Measurements from ENCODE around the gene ATF5.

Gene ATF5

GRCh38 chr19:49921871-49922795 lies 6.9 kb upstream of the ATF5 start:
- peak; percentile 86 for DNase-seq
- no peak overlapping the region for H2AK5ac ChIP-seq (ENCODE audit: low read length, severe bottlenecking)
- H3K27me3 ChIP-seq (ENCODE audit: control insufficient read depth in 1 of 2, insufficient read depth in 1 of 2, low read length in 2 of 2): no peaks in the 10 kb centered on the region
- H3K14ac ChIP-seq (ENCODE audit: low read length in 2 of 2): no peak overlapping the region
- H3K9ac ChIP-seq (ENCODE audit: low read length): peak overlapping the region; percentile 50
- H3K4ac ChIP-seq (ENCODE audit: low read depth in 1 of 2, low read length in 2 of 2): peak overlapping the region in 1 of 2 experiments; percentile 40
- H3K4me2 ChIP-seq (ENCODE audit: low read length, poor library complexity, severe bottlenecking): no peak overlapping the region
- no peak overlapping the region for H3K4me3 ChIP-seq (ENCODE audit: insufficient read depth in 1 of 2, low read depth in 1 of 2, low read length in 2 of 2)
- peak overlapping the region in 1 of 2 experiments; percentile 48 for H3K18ac ChIP-seq (ENCODE audit: low read depth in 1 of 2, low read length in 2 of 2)
- H2AFZ ChIP-seq (ENCODE audit: low read depth, low read length): no peak overlapping the region
- no peaks in the 10 kb centered on the region for H3K9me3 ChIP-seq (ENCODE audit: control insufficient read depth, low read length)
- no peak overlapping the region for H3K27ac ChIP-seq (ENCODE audit: low read length, poor library complexity, severe bottlenecking)
- no peak overlapping the region for H2BK15ac ChIP-seq (ENCODE audit: low read depth, poor library complexity, severe bottlenecking)
- WGBS: 81% methylated on average over 21 of the region's 22 CpGs
- peaks cover 62 to 64% of the 10 kb centered on the region in 2 experiments for H3K36me3 ChIP-seq (ENCODE audit: control insufficient read depth in 1 of 2, insufficient read depth in 2 of 2, low read depth in 1 of 2, low read length in 2 of 2)
- no peak overlapping the region for H4K91ac ChIP-seq (ENCODE audit: low read length)
- no peak overlapping the region for H2BK120ac ChIP-seq (ENCODE audit: low read depth, low read length)
- H3K79me1 ChIP-seq (replicated peaks; ENCODE audit: low read length, poor library complexity, severe bottlenecking): peaks cover 19% of the 10 kb centered on the region
- peaks cover 23% of the 10 kb centered on the region for H3K4me1 ChIP-seq (ENCODE audit: control insufficient read depth, insufficient read depth, low read depth, low read length)
- no peak overlapping the region for H2BK12ac ChIP-seq (ENCODE audit: low read length in 2 of 2)
- no peak overlapping the region for H2BK5ac ChIP-seq (ENCODE audit: low read depth, low read length, poor library complexity, severe bottlenecking)
- peak overlapping the region; percentile 29 for H4K8ac ChIP-seq (ENCODE audit: low read length)
- H3K23ac ChIP-seq (ENCODE audit: low read length in 2 of 2): peak overlapping the region in 1 of 2 experiments; percentile 30

- H3K27ac ChIP-seq (ENCODE audit: low read length, poor library complexity, severe bottlenecking): no peak overlapping the region
- 96% methylated on average over 30 of the region's 31 CpGs for WGBS
Observed at GRCh38 chr19:49923055-49924003, 5.7 kb upstream of the ATF5 start.

DNA sequence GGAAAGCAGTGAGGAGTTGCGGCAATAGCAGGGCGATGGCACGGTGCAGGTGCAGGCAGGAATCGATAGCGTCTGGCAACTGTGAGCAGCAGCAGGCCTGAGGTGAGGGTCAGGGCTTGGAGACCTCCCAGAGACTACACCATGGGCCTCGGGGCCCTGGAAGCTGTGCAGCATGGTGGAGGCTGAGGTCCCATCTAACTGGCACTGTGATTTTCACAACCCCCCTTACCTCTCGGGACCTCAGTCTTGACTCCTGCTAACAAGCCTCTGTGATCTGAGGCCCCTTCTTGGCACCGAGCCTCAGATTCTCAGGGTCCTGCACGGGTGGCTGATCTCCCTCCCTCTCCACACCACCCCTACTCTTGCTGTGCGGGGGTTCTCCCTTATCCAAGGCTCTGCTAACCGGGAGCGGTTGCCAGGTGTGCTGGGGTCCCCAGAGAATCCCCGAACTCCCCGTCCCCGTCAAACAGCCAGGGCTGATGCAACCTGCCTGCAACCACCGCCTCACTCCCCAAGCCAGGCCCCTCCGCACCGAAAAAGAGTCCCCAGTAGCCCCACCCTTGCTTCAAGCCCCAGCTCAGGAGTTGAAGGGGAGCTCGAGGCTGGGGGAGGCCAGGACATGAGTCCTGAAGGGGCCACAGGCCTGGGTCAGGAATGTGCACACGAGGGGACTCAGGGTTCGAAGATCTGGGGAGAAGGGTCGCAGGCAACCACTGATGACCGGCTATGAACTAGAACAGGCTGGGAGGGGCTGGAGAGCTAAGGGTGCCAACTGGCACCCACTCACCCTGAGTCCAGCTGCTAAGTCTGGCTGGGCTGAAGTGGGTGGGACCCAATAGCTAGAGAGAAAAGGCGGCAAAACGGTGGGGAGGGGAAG lies 4.8 kb upstream of the ATF5 start:
- H3K18ac ChIP-seq (ENCODE audit: low read depth in 1 of 2, low read length in 2 of 2): no peak overlapping the region
- peak overlapping the region; percentile 11 for H4K91ac ChIP-seq (ENCODE audit: low read length)
- H2BK15ac ChIP-seq (ENCODE audit: low read depth, poor library complexity, severe bottlenecking): no peak overlapping the region
- H3K4me3 ChIP-seq (ENCODE audit: insufficient read depth in 1 of 2, low read depth in 1 of 2, low read length in 2 of 2): no peak overlapping the region
- H3K9ac ChIP-seq (ENCODE audit: low read length): peak overlapping the region; percentile 8
- H3K4me1 ChIP-seq (ENCODE audit: control insufficient read depth, insufficient read depth, low read depth, low read length): peaks cover 28% of the 10 kb centered on the region
- H3K4ac ChIP-seq (ENCODE audit: low read depth in 1 of 2, low read length in 2 of 2): no peak overlapping the region
- H2BK12ac ChIP-seq (ENCODE audit: low read length in 2 of 2): no peak overlapping the region
- 93% methylated on average over 25 of the region's 25 CpGs for WGBS
- H4K8ac ChIP-seq (ENCODE audit: low read length): no peak overlapping the region
- H2BK5ac ChIP-seq (ENCODE audit: low read depth, low read length, poor library complexity, severe bottlenecking): no peak overlapping the region
- no peak overlapping the region for H3K23ac ChIP-seq (ENCODE audit: low read length in 2 of 2)
- H3K9me3 ChIP-seq (ENCODE audit: control insufficient read depth, low read length): no peaks in the 10 kb centered on the region
- no peak overlapping the region for H2BK120ac ChIP-seq (ENCODE audit: low read depth, low read length)
- no peak overlapping the region for H2AK5ac ChIP-seq (ENCODE audit: low read length, severe bottlenecking)
- H3K4me2 ChIP-seq (ENCODE audit: low read length, poor library complexity, severe bottlenecking): no peak overlapping the region
- DNase-seq: no peak
- H2AFZ ChIP-seq (ENCODE audit: low read depth, low read length): no peak overlapping the region
- H3K36me3 ChIP-seq (ENCODE audit: control insufficient read depth in 1 of 2, insufficient read depth in 2 of 2, low read depth in 1 of 2, low read length in 2 of 2): peaks cover 57 to 62% of the 10 kb centered on the region in 2 experiments
- H3K27me3 ChIP-seq (ENCODE audit: control insufficient read depth in 1 of 2, insufficient read depth in 1 of 2, low read length in 2 of 2): no peaks in the 10 kb centered on the region
- peaks cover 13% of the 10 kb centered on the region for H3K79me1 ChIP-seq (replicated peaks; ENCODE audit: low read length, poor library complexity, severe bottlenecking)
- no peak overlapping the region for H3K14ac ChIP-seq (ENCODE audit: low read length in 2 of 2)
- no peak overlapping the region for H3K27ac ChIP-seq (ENCODE audit: low read length, poor library complexity, severe bottlenecking)

More at GRCh38 chr19:49923055-49924003, 5.7 kb upstream of the ATF5 start:
- no peak overlapping the region for H3K4me2 ChIP-seq (ENCODE audit: low read length, poor library complexity, severe bottlenecking)
- no peak overlapping the region for H3K23ac ChIP-seq (ENCODE audit: low read length in 2 of 2)
- no peak overlapping the region for H2BK5ac ChIP-seq (ENCODE audit: low read depth, low read length, poor library complexity, severe bottlenecking)
- no peaks in the 10 kb centered on the region for H3K9me3 ChIP-seq (ENCODE audit: control insufficient read depth, low read length)
- peaks cover 15% of the 10 kb centered on the region for H3K79me1 ChIP-seq (replicated peaks; ENCODE audit: low read length, poor library complexity, severe bottlenecking)
- H2BK12ac ChIP-seq (ENCODE audit: low read length in 2 of 2): no peak overlapping the region
- peaks cover 30% of the 10 kb centered on the region for H3K4me1 ChIP-seq (ENCODE audit: control insufficient read depth, insufficient read depth, low read depth, low read length)
- DNase-seq: no peak
- no peak overlapping the region for H2BK15ac ChIP-seq (ENCODE audit: low read depth, poor library complexity, severe bottlenecking)
- peaks cover 63 to 64% of the 10 kb centered on the region in 2 experiments for H3K36me3 ChIP-seq (ENCODE audit: control insufficient read depth in 1 of 2, insufficient read depth in 2 of 2, low read depth in 1 of 2, low read length in 2 of 2)
- H2AFZ ChIP-seq (ENCODE audit: low read depth, low read length): no peak overlapping the region
- H4K91ac ChIP-seq (ENCODE audit: low read length): no peak overlapping the region
- H3K27me3 ChIP-seq (ENCODE audit: control insufficient read depth in 1 of 2, insufficient read depth in 1 of 2, low read length in 2 of 2): no peaks in the 10 kb centered on the region
- H2AK5ac ChIP-seq (ENCODE audit: low read length, severe bottlenecking): no peak overlapping the region
- H4K8ac ChIP-seq (ENCODE audit: low read length): no peak overlapping the region
- peak overlapping the region; percentile 50 for H3K9ac ChIP-seq (ENCODE audit: low read length)
- H3K4me3 ChIP-seq (ENCODE audit: insufficient read depth in 1 of 2, low read depth in 1 of 2, low read length in 2 of 2): no peak overlapping the region
- no peak overlapping the region for H3K14ac ChIP-seq (ENCODE audit: low read length in 2 of 2)
- no peak overlapping the region for H3K4ac ChIP-seq (ENCODE audit: low read depth in 1 of 2, low read length in 2 of 2)
- no peak overlapping the region for H3K18ac ChIP-seq (ENCODE audit: low read depth in 1 of 2, low read length in 2 of 2)
- H2BK120ac ChIP-seq (ENCODE audit: low read depth, low read length): no peak overlapping the region
